D721Med (cell line): ENCODE data around the gene ABHD17C.

ENCODE experiments used
- DNase-seq: peaks from one replicate; pipeline ENCODE4 v3.0.0; 2011; ENCODE audit warnings: low spot score; ENCODE audit not compliant: insufficient read length
- FAIRE-seq: peaks from 2 replicates; lab custom pipeline; 2011; peaks lifted over from hg19 to GRCh38; lab: Jason Lieb, UNC
- CTCF ChIP-seq: IDR thresholded peaks from 2 replicates; pipeline ENCODE4 v1.5.1; 2012; ENCODE audit warnings: mild to moderate bottlenecking, control low read depth; ENCODE audit not compliant: insufficient read depth; ENCODE audit errors: missing control alignments

Gene ABHD17C

GRCh38 chr15:80736560-80736959 lies 41.5 kb downstream of the ABHD17C start:
- FAIRE-seq (no peak), DNase-seq (no peak)
- TF ChIP-seq CTCF = no peak

GRCh38 chr15:80739919-80740318 lies 44.8 kb downstream of the ABHD17C start:
- no peak for TF ChIP-seq CTCF
- DNase-seq (no peak), FAIRE-seq (no peak)

GRCh38 chr15:80742081-80742480 lies 47.0 kb downstream of the ABHD17C start:
- DNase-seq (no peak), FAIRE-seq (no peak)
- no peak for TF ChIP-seq CTCF

GRCh38 chr15:80743189-80743833 lies 48.2 kb downstream of the ABHD17C start:
- TF ChIP-seq CTCF = no peak
- FAIRE-seq (no peak), DNase-seq (no peak)

GRCh38 chr15:80744415-80744814 lies 49.3 kb downstream of the ABHD17C start:
- DNase-seq (no peak), FAIRE-seq (no peak)
- TF ChIP-seq CTCF = no peak

- DNase-seq (no peak), FAIRE-seq (no peak)
- TF ChIP-seq CTCF = no peak
Observed at GRCh38 chr15:80744826-80745225, 49.7 kb downstream of the ABHD17C start.

GRCh38 chr15:80745888-80746287 lies 50.8 kb downstream of the ABHD17C start:
- no peak for TF ChIP-seq CTCF
- DNase-seq = no peak
- FAIRE-seq = no peak
